GM18861 (cell line): ENCODE results near the gene S100A11.
"Not testable (repeated sequence)": the region's sequence is repeated elsewhere in the genome, so short reads cannot be mapped to it uniquely, and the experiment has no call there.

ENCODE experiments used
- ATAC-seq: cut with Tn5 transposase; IDR thresholded peaks from one replicate; pipeline ENCODE4 v1.9.1; 2021; ENCODE audit not compliant: unreplicated experiment

The S100A11 gene

DNA sequence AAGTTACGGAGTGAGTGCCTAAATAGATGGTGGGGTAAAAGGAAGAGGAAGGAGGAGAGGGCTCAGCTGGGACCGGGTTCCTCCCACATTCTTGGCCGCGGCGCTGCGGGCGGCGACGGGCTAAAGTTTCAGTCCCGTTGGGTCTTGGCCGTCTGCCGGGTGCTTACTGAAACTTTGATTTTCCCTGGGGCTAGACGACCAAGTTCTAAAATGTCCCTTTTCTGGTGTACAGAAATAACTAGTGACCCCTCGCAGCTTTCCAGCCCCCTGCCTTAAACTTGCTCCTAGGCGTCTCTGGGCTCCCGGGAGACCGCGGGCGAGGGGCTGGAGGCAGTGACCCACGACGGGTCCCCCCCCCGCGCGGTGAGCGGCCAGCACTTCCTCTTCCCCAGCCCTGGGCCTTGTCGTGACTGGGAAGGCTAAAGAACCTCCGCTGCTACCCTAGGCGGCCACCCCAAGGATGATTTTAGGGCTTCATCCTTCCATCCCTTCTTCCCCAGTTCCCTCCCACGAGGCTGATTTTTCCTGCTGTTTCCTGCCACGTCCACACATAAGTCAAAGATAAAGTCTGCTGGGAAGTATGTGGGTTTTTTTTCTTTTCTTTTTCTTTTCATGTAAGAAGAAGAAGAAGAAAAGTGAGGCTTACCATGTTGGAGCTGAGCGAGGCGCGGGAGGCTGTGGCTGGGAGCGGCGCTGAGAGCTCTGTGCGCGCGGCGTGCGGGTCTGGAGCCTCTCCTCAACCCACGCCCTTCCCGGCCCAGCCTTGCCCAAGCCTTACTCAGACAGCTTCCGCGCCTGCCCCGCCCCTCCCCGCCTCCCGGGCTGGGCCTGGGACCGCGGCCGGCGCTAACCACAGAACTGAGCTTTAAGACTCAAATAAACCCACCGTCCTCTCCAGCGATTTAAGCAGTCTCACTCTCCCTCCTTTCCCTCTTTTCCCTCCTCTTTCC, at the start of gene S100A11:
Gene S100A11 (minus strand): TSS at position 738 of the 950 bp plus-strand sequence. CDS start 89 bp downstream, at position 649.
- ATAC-seq: no peak

DNA sequence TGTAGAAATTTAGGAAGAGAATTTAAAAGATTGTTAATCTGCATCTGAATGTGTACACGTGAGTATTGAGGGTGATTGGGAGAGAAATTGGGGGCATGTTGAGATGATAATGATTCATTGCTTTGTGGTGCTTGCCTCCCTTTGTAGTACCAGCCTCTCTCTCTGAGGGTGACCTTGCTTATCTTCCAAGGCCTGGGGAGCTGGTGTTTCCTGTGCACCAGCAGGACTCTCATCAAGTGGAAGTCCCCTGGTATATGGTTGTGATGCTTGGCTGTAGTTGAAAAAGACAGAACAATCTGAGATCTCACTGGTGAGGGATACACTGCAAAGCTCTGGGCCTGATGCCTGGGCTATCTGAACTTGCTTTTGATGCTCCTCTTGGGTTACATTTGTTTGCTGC, 48.0 kb upstream of the S100A11 start:
- ATAC-seq: no peak

DNA sequence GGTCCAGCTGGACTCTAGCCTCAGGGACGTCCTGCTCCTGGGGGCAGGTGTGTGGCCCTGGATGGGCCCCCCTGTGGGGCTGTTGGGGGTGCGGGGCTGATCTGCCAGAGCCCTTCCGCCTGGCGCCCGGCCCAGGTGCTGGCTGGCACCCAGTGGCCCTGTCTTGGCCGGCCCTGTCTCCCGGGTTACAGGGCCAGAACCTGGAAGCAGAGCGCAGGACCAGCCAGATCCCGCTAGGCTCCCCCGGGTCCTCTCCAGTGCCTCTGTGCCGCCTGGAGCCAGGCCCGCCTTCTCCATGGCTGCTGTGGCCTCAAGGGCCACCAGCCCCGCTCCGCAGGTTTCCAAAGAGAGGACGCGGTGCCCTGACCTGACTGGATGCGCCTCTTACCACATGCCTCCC, 44.2 kb upstream of the S100A11 start:
- ATAC-seq: not testable (repeated sequence)

DNA sequence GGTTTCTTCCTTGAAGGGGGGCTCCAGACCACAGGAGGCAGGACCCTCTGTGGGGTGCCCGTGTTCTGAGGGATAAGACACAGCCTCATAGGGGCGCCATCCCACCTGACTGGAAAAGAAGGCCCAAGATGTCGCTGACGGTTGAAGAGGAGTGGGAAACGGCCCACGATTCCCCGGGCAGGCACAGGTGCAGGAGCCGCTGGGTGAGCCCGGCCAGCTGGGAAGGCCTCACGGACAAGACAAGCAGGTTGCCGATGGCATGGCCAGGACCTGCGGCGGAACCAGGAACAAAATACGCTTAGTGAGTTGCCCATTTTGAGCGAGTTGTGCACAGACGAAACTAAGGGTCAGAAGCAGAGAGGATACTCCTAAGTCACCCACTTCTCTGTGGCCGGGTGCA, 43.7 kb upstream of the S100A11 start:
- ATAC-seq: not testable (repeated sequence)

DNA sequence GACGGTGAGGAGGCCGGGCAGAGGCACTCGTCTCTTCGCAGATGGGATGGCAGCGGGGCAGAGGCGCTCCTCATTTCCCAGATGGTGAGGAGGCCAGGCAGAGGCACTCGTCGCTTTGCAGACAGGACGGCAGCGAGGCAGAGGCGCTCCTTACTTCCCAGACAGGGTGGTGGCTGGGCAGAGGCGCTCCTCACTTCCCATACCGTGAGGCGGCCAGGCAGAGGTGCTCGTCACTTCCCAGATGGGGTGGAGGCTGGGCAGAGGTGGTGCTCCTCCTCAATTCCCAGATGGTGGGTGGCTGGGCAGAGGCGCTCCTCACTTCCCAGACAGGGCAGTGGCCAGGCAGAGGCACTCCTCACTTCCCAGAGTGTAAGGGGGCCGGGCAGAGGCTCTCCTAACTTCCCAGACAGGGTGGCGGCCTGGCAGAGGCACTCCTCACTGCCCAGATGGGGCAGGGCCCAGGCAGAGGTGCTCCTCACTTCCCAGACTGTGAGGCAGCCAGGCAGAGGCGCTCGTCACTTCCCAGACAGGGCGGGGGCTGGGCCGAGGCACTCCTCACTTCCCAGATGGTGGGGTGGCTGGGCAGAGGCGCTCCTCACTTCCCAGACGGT, 42.1 kb upstream of the S100A11 start:
- no peak for ATAC-seq

DNA sequence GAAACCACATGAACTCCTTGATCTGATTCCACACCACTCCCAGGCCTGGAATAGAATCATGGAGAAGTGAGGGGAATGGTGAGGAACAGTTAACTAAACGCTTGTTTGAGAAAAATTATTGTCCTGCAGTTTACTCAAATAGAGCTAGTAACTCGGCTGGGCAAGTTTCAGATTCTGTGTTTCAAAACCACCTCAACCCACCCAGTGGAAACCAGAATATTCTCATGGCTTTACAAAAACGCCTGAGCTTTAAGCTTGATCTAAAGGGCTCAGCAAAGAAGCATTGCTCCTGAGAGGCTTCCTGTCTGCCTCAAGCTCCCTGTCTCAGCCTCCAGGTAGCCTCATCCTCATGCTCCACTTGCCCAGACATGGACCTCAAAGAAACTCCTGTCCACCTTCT, 35.5 kb upstream of the S100A11 start:
- ATAC-seq: no peak

DNA sequence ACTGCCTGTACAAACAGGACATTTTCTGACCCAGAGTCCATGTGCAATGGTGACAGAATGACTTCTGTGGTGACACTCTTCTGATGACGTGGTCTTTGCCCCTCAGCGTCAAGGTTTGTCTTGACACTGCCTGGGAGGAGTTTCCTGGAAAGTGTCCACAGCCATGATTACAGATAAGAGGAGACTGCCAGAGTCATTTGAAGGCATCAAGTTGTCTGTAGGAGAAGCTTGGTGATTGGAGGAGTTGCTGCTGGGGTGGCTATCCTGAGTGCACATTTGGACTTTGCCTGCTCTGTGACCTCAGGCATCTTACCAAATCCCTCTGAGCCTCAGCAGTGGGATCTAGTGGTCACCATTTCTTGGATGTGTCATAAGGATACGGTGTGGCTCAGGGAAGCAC, 34.3 kb upstream of the S100A11 start:
- no peak for ATAC-seq

DNA sequence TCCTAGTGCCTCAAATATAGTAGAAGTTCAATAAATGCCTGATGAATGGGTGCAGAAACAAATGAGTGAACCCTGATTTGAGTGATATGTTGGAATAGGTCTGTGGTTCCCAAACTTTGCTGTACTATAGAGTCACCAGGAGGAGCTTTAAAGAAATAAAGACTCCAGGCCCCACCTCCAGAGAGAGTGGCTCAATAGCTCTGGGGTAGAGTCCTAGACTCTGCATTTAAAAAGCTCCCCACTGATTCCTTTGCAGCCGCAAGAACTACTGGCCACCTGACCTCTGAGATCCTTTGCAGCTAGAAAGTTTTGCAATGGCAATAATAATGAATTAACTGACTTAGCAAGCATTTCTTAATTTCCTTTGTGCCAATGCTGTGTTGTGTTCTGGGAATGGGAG, 31.1 kb upstream of the S100A11 start:
- ATAC-seq: no peak

DNA sequence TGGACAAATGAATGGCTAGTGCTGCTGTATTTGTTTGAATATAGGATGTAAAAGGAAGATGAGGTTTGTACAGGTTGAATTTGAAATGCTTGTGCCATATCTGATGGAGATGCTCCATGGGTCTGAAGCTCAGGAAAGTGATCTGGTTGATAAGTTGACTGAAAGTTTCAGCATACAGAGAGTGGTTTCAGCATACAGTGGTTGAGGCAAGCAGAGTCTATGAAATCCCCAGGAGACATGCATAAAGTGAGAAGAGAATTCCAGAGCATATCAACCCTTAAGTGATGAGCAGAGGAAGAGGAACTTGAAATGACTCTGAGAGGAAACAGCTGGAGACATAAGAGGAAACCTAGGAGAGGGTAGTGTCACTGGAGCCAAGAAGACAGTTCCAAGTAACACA, 30.3 kb upstream of the S100A11 start:
- ATAC-seq: no peak

DNA sequence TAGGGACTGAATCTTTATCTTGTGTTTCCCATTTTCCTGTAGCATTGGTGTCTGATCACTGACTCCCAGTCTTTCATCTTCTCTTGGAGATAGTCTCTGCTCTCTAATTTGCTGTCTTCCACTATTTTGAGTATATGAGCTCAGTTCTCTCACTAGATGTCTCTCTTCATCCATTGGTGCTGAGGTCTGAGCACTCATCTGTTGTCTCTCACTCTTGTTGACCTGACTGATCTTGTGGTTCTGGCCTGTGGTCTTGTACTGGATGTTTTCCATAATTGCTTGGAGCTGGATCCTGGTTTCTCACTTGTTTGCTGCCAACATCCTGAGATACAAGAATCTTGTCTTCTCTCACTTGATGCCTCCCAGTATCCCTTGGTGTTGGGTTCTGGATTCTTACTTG, 25.1 kb upstream of the S100A11 start:
- ATAC-seq: no peak

DNA sequence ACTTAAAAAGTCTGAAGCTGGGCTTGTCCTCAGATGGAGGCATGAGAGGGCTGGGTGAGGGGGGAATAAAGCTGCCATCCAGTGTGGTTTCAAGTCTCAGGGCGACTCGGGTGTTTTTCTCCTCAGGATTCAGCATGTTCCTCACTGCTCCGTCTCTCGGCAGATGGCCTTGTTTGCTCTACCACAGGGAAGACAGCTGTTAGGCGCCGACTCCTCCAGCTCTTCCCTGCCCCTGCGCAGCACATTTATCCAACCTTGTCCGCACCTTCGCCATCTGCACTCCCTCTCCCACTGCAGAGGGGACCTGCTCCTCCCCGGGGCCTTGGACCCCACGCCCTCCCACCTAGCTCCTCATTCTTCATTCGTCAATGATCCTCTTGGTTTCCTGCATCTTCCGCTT, 16.6 kb upstream of the S100A11 start:
- no peak for ATAC-seq

DNA sequence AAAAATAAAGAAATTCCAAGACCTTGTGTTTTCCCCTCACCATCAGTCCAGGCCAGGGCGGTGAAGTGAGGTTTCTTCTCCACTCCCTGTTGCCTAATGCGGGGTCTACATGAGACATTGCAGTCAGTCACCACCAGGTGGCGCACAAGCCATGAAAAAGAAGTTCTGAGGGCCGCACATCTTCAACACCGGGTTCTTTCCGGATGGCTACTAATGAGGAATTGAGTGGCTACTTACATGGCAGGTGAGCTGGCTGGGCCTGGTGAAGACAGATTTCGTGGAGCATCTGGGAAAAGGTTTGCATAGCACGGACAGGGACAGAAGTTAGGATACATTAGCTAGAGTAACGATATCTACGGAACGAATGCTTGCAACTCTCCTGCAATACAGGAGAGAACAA, 15.8 kb upstream of the S100A11 start:
- ATAC-seq: no peak

DNA sequence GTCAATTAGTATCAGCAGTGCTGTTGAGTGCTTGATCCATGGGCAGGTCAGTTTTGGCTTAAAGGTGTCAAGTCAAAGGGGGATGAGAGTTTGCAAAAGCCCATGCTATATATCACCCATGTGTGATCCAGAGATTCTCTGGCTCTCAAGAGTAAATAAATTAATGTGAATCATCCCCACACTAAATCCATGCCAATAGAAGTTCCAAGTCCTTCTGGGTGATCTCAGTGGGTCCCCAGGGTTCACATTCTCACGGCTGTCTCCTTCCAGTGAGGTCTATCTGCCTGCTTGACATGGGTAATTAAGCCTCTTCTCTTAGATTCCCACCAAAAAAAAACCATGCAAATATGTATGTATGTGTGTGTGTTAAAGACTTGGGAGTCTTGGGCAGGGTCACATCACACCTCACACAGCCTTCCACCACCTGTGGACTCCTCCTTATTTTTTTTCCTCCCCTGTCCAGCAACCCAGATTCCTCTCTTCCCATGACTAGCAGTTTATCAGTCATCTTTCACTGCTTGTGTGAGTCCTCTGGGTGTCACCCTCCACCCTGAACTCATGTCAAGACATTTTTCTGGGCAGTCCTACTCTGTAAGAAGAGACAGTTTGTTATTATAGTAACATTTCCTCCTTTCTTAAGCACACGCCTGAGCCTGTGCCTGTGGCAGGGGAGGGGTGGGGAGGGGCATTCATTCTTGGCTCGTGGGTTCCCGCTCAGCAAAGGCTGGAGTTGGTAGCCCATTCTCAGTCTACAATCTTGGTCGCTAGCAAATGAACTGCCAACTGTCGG, 14.3 kb upstream of the S100A11 start:
- no peak for ATAC-seq

DNA sequence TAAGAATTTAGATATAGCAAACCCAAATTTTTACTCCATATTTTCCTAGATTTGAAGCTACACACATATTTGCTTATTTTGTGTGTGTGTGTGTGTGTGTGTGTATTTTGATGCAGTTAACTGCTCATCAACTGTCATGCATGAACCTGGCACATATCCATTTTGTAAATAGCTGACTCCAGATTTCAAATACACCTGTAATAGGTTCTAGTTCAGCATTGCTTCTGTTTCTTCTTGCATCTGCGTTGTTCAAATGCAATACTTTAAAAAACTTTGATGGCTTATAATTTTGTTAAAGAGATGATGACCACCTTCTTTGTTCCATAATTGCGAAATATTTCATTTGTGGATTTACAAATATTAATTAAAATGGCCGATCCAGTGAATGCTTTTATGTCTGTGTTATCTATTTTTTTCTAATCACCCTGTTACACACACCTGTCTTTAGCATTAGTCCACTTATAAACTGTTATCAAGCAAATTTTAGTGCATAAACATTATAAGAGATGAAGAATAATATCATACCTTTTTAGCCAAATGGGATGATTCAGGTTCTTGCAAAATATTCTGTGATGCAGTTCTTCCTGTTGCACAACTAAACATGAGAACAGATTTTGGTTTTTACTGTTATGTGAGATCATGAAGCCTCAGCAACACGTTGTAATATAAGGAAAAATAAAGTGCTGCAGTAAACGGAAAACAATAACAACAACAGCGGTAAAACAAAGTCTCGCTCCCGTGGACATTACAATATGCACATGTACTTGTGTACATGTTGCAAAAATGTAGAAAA, 12.7 kb upstream of the S100A11 start:
- ATAC-seq: no peak

DNA sequence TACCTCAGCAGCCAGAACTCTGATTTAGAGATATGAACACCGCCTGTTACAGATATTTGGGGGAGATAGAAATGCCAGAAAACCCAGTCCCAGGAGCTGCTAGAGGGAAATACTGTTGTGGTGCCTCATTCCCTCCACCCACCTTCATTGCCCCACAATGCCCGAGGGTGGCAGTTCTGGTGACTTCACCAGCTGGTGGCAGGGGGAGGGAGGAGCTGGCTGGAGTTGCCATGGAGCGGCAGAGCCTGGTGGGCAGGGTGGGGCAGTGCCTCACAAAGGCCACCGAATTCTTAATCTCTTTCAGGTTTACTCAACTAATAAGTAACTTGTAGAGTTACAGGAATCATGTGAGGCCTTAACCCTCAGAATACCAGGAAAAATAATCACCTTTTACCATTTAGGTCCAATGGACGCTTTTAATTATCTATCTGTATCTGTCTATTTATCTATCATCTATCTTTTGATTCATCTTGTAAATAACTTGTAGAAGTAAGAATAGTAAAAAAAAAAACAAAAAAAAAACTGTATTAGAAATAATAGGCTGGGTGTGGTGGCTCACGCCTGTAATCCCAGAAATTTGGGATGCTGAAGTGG, 11.7 kb upstream of the S100A11 start:
- peak; percentile 7 for ATAC-seq

DNA sequence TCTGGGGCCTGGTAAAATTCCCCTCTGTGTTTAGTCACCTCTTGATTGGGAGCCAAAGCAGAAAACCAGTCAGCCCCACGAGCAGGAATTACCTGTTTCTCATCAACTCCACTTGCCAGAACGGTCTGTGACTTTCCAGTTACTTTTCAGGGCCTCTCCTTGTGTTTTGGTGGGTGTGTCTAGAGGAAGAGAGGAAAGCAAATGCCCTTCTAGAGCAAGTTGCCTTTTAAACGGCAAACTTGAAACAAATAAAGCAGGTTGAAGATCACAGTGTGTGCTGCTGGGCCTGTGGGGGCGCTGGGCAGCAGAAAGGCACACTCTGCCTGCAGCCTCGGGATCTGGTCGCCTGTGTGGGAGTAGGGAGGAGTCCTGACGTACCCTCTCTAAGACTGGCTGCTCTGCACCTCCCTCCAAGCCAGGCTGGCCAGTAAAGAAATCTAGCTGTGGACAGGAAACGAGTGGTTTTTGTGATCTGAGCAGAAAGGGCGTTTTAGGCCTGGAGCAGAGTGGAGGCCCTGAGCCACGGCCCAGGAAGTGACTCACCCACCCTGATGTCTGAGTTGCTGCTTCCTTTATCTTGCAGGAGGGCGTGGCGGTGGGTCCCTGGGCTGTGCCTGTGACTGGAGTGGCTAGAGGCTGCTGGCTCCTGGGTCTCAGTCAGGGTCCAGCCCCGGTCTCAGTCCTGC, 11.1 kb upstream of the S100A11 start:
- ATAC-seq: peak; percentile 94

DNA sequence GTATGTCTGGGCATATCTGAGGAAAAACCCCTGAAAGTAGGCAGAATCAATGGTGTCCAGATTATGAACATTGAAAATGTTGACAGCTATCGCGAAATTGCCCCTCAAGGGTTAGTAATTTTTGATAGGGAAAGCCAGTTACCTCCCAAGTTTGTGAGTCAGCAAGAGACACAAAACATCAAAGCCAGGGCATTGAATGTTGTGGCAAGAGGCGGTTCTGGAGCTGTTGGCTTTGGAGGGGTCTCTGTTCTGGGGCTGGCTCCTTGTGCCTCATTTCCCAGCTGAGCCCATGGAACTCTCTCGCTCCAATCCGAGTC, 10.6 kb upstream of the S100A11 start:
- no peak for ATAC-seq

DNA sequence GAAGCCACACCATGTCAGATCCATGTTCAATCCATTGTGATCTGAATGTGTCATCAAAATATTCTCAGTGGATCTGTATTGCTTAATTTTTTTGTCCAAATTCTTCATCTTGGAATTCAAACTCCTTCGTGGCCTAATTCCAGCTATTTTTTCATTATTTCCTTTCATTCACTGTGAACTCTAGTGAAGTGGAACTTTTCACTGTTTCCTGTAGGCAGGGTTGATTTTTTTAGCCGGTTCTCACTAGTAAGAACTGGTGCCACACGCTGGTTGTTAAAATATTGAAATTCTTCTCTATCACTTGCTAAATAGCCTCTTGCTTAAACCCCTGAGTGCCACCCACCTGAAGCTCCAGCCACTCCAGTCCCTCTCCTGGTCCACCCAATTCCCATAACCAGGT, 7.6 kb upstream of the S100A11 start:
- no peak for ATAC-seq

DNA sequence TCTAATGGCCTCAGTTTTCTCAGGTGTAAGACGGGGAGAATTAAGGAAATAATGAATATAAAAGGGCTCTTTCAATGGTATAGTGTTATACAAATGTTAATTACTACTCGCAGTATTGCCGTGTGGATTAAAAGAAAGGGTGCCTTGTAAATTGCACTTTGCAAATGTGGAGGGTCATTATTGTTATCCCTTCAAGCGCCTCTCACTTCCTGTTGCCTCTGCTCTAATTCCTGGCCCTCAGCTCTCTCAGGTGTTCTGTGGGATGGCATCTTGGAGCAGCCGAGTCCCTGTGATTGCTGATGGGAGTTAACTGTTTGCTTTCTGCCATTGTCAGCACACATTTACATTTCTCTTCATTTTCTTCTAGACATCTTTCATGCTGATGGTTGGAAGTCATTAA, 7.1 kb upstream of the S100A11 start:
- no peak for ATAC-seq

DNA sequence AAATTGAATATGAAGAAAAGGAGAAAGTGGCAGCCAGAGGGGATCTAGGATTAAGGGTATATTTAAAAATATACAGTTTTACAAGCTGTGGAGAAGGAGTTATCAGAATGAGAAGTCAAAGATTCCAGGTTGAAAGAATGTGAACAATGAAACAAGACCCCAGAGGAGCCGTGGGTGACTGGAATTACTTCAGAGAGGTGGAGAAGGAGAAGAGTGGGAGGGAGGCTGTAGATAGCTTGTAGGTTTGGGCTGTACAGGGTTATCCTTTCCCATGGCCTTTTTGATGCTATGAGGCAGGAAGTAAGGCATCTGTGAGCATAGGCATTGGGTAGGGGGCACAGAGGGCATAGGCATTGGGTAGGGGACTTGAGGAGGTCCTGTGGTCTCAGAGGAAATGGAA, 5.2 kb upstream of the S100A11 start:
- no peak for ATAC-seq
